Ovary (tissue), 9 donors: Measurements from ENCODE around the gene CNTN5. TPM values are rescaled to one million over a fixed set of nuclear protein-coding genes. Genes with fewer than 3 reads are reported as not detected.

Experiments
- DNase-seq, 5 donors: peaks; one replicate each; pipeline ENCODE4 v3.0.0-alpha.2; 2019 to 2020
- H3K27ac ChIP-seq, 2 donors: fragments of 200-600 bp; one replicate each; pipeline versions ENCODE4 v1.5.1 to v1.8.0; 2019 to 2022
- H3K27me3 ChIP-seq: fragments of 200-600 bp; one replicate; pipeline ENCODE4 v1.8.0; 2022
- H3K36me3 ChIP-seq: fragments of 200-600 bp; sonication (generic); one replicate; pipeline ENCODE4 v1.5.1; 2019
- H3K4me1 ChIP-seq: one replicate; pipeline ENCODE4 v1.8.1; 2013; ENCODE audit warnings: mild to moderate bottlenecking, moderate library complexity; ENCODE audit not compliant: insufficient read depth
- H3K4me3 ChIP-seq: fragments of 200-600 bp; sonication (generic); one replicate; pipeline ENCODE4 v1.5.1; 2017
- H3K9me3 ChIP-seq, 2 donors: fragments of 200-600 bp in 1 of 2; sonication (generic) in 1 of 2; one replicate each; pipeline versions ENCODE4 v1.5.1 to v1.8.1; 2013 to 2019; ENCODE audit warnings: mild to moderate bottlenecking in 1 of 2, moderate library complexity in 1 of 2
- CTCF ChIP-seq, 3 donors: fragments of 450-650 bp in 2 of 3; fragments of 200-600 bp in 1 of 3; IDR thresholded peaks; one replicate each; pipeline versions ENCODE4 v1.5.1 to v1.8.0; 2016 to 2022; ENCODE audit warnings: antibody characterized with exemption in 3 of 3, mild to moderate bottlenecking in 1 of 3
- EP300 ChIP-seq: sonication (generic); formaldehyde crosslinking; IDR thresholded peaks from one replicate; pipeline ENCODE4 v1.6.1; 2017; ENCODE audit warnings: antibody characterized with exemption
- POLR2A ChIP-seq: fragments of 450-650 bp; IDR thresholded peaks from one replicate; pipeline ENCODE4 v1.6.1; 2017; ENCODE audit warnings: antibody characterized with exemption, mild to moderate bottlenecking, moderate library complexity
- WGBS, 3 donors: extraction: QIAGEN DNeasy Blood & Tissue Kit in 1 of 3; methylation state at CpG; one replicate each; pipeline versions ENCODE4 v1.1.5 to v1.1.7; 2013 to 2017; 5-methylcytosine and 5-hydroxymethylcytosine counted together
- intact Hi-C, 4 donors: fragments of 100-400 bp; cut with DNase I; formaldehyde crosslinking; loops; one replicate each; pipeline versions ENCODE4 v1.11.0 to v1.15.1; 2022 to 2023
- polyA plus RNA-seq, 2 donors: library from polyadenylated mRNA; stranded (reverse); fragments of 200-250 nt in 1 of 2; fragments of 350-450 nt in 1 of 2; fragmentation: Illumina TruSeq in 1 of 2; extraction: RNeasy Lipid Tissue Mini Kit (QIAGEN cat#74804) in 1 of 2; gene quantifications; one replicate each; pipeline ENCODE4 v1.2.3, GENCODE V29; 2013 to 2014
- total RNA-seq, 7 donors: library from RNA; depleted of rRNA in 2 of 7; stranded (reverse); fragments of >200 nt in 2 of 7; fragmentation: NEBNext Ultra II Directional in 3 of 7; extraction: Animal tissue kit (Norgen Biotek cat#: 25700) in 3 of 7; gene quantifications; one replicate each; pipeline versions ENCODE4 v1.1.0 to v1.2.4, GENCODE V29; 2016 to 2023
- donor health status: DM: no; HTN: no; CAD: no; lungs with moderate emphysema.
- donor health status: DM: no; HTN: no; CAD: no.
- donor health status: Bipolar disorder and iron deficiency.
- donor health status: DM: yes; HTN: yes; CAD: no.
- donor health status: DM: no; HTN: no; CAD: no.
- donor health status: DM: yes; HTN: yes; CAD: no.

The CNTN5 gene
- total and polyA plus RNA-seq, 9 donors = 0.02 to 1.1 (median 0.15) TPM; not detected in 5

GRCh38 chr11:99638073-99638553 lies 617.4 kb downstream of the CNTN5 start:
- intact Hi-C loops = no loop called here
- Histone ChIP-seq H3K9me3 (no peaks in the 10 kb centered on the region), H3K4me1 (no peaks in the 10 kb centered on the region), H3K36me3 (no peaks in the 10 kb centered on the region), H3K27me3 (no peaks in the 10 kb centered on the region), H3K4me3 (no peak overlapping the region), H3K27ac (no peak overlapping the region)
- no peak for DNase-seq
- TF ChIP-seq EP300 (no peak), CTCF (IDR thresholded peaks at IDR 0.05) (no peak), POLR2A (no peak)
- 57 to 79% (median 69%) methylated on average over 5 of the region's 5 CpGs for WGBS, 3 donors

GRCh38 chr11:99640671-99641070 lies 619.9 kb downstream of the CNTN5 start:
- no peak overlapping the region for H3K27ac ChIP-seq
- no peak for TF ChIP-seq POLR2A
- no peak for TF ChIP-seq EP300
- TF ChIP-seq CTCF (IDR thresholded peaks at IDR 0.05) = no peak
- no peaks in the 10 kb centered on the region for H3K27me3 ChIP-seq
- intact Hi-C loops = no loop called here
- no peak overlapping the region for H3K4me3 ChIP-seq
- DNase-seq = no peak
- H3K36me3 ChIP-seq = no peaks in the 10 kb centered on the region
- no peaks in the 10 kb centered on the region for H3K4me1 ChIP-seq
- H3K9me3 ChIP-seq = no peaks in the 10 kb centered on the region

- intact Hi-C loops = no loop called here
- no peak for TF ChIP-seq EP300
- no peak for TF ChIP-seq CTCF (IDR thresholded peaks at IDR 0.05)
- no peak for TF ChIP-seq POLR2A
- DNase-seq = no peak
- Histone ChIP-seq H3K27me3 (no peaks in the 10 kb centered on the region), H3K4me1 (no peaks in the 10 kb centered on the region), H3K36me3 (no peaks in the 10 kb centered on the region), H3K4me3 (no peak overlapping the region), H3K9me3 (no peaks in the 10 kb centered on the region), H3K27ac (no peak overlapping the region)
- WGBS, 3 donors = 79 to 90% (median 89%) methylated on average over 2 of the region's 2 CpGs
These were observed 625.2 kb downstream of the CNTN5 start for GRCh38 chr11:99645934-99646333.

GRCh38 chr11:99670067-99670676 lies 649.4 kb downstream of the CNTN5 start:
- TF ChIP-seq CTCF (IDR thresholded peaks at IDR 0.05) = no peak
- no peak for TF ChIP-seq POLR2A
- no peak for TF ChIP-seq EP300
- Histone ChIP-seq H3K27me3 (no peaks in the 10 kb centered on the region), H3K27ac (no peak overlapping the region), H3K4me1 (no peaks in the 10 kb centered on the region), H3K9me3 (no peaks in the 10 kb centered on the region), H3K36me3 (no peaks in the 10 kb centered on the region), H3K4me3 (no peak overlapping the region)
- no peak for DNase-seq
- intact Hi-C loops = no loop called here
- WGBS, 3 donors = 51 to 67% (median 56%) methylated on average over 2 of the region's 2 CpGs
